ENCODE results near the gene CREB3L2.
"Not testable (repeated sequence)": the region's sequence is repeated elsewhere in the genome, so short reads cannot be mapped to it uniquely, and the experiment has no call there.

DNA sequence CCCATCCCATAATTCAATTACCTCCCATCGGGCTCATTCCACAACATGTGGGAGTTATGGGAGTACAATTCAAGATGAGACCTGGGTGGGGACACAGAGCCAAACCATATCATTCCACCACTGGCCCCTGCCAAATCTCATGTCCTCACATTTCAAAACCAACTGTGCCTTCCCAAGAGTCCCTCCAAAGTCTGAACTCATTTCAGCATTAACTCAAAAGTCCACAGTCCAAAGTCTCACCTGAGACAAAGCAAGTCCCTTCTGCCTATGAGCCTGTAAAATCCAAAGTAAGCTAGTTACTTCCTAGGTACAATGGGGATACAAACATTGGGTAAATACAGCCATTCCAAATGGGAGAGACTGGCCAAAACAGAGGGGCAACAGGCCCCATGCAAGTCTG is 170.3 kb downstream of the CREB3L2 start:
- TF ChIP-seq, protein P1, sequence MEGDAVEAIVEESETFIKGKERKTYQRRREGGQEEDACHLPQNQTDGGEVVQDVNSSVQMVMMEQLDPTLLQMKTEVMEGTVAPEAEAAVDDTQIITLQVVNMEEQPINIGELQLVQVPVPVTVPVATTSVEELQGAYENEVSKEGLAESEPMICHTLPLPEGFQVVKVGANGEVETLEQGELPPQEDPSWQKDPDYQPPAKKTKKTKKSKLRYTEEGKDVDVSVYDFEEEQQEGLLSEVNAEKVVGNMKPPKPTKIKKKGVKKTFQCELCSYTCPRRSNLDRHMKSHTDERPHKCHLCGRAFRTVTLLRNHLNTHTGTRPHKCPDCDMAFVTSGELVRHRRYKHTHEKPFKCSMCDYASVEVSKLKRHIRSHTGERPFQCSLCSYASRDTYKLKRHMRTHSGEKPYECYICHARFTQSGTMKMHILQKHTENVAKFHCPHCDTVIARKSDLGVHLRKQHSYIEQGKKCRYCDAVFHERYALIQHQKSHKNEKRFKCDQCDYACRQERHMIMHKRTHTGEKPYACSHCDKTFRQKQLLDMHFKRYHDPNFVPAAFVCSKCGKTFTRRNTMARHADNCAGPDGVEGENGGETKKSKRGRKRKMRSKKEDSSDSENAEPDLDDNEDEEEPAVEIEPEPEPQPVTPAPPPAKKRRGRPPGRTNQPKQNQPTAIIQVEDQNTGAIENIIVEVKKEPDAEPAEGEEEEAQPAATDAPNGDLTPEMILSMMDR (conservative IDR thresholded peaks at IDR 0.05 in 1 of 2, IDR thresholded peaks at IDR 0.05 in 1 of 2; ENCODE audit: low read depth in 1 of 2, low read length in 2 of 2): not testable (repeated sequence)
- TF ChIP-seq EZH2 (IDR thresholded peaks at IDR 0.05; ENCODE audit: low read length, missing control alignments): not testable (repeated sequence)

Measured in fibroblast of lung (primary cell).